GM18873 (cell line): Measurements from ENCODE around the gene ERAS.
"Not testable (repeated sequence)": the region's sequence is repeated elsewhere in the genome, so short reads cannot be mapped to it uniquely, and the experiment has no call there.

Experiments used
- ATAC-seq: cut with Tn5 transposase; IDR thresholded peaks from one replicate; pipeline ENCODE4 v1.9.1; 2021; ENCODE audit warnings: mild to moderate bottlenecking, moderate library complexity, moderate number of reproducible peaks; ENCODE audit not compliant: unreplicated experiment, low FRiP score

The ERAS gene

DNA sequence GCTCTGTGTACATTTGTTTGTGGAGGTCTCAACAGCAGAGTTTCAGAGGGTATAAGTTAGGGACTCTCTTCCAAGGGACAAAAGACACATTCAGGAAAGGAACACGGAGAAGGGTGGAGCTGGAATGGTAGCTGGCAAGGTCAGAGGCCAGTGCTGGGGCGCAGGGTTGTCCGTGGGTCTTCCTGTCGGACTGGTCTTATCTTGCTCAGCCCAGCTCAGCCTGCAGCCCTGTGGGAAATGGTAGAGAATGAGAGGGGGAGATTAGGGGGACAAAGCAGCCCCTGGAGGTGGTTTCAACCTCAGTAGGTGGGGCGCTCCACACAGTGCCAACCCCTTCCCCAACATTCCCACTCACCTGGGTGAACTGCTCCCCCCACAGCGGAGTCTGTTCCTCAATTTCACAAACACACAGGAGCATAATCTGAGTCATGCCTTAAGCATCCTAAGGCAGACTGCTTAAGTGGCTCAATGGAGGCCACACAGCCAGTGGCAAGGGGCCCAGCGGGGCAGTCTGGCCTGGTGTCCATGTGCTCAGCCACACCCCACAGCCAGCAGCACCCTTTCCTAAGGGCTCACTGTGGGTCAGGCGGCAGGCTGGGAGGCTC, 31.3 kb upstream of the ERAS start:
- no peak for ATAC-seq

DNA sequence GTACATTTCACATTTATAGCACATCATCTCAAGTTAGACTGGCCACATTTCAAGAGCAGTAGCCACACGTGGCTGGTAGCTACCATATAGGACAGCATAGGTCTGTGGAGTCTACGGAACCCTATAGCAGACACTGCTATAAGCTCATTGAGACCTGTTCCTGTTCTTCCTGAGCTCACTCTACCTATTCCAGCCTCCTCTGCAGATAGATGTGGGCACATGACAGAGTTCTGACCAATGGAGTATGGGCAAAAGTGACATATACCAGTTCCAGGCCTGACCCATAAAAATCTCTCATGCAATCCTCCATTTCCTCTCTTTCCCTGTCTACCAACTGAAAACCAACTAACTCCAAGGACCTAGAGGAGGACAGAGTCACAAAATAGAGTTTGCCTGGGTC, 28.0 kb upstream of the ERAS start:
- no peak for ATAC-seq

DNA sequence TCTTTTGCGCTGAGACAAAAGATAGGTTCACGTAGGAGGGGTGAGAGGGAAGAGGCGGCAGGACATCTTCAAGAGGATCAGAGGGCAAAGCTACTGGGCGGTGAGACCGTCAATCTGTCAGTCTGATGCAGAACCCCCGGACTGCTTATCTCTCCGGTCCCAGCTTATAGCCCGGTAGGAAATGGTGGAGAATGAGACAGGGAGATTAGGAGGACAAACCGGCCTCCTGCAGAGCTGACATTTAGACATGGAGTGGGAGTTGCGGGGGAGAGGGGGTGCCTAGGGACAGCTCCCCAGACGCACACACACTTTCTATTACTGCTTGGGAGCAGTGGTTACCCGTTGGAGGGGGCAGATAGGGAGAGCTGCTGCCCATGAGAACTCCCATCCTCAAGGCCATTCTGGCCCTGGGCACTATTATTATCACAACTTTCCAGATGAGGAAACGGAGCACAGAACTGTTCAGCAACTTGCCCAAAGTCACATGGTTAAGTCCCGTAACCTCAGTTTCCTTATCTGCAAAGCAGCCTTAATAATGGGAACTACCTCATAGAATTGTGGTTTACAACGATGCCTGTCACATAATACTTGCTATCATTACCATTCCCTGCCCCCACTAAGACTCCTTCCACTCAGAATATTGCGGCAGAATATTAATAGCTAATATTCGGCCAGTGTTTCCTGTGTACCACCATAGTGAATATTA, 25.6 kb upstream of the ERAS start:
- ATAC-seq = no peak

DNA sequence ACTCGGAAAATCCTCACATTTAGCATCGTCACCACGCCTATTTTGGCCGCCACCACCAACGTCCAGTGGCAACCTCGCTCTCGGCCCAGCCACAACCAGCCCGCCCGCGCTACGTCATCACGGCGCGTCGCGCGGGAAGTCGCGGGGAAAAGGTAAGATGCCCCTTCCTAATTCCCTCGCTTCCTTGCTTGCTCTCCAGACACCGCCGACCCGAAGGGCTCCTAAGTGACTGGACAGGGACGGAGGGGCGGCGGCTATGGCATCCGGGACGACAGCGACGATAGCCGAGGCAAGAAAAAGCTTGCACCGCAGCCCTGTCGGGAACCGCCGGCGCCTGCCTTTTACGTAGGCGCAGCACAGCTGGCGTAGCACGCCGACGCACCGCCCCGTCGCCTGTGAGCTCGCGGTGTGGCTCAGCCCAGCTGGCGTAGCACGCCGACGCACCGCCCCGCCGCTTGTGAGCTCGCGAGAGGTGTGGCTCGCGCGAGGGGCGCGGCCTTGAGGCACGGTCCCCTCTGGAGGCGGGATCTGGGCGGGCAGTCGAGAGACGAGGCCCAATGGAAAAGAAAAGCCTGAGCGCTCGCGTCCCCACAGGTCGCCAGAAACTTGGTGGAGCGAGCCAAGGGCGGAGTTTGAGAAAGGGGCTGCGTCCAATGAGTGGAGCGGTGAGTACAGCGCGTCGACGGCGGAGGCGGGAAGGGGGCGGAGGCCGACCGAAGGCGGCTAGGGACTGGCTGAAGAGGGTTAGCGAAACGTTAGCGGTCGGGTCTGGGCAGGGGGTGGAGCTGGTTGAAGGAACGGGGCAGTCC, 24.8 kb upstream of the ERAS start, which contains the start of gene HDAC6:
HDAC6 (plus strand) TSS at position 788 of the 809 bp plus-strand sequence. CDS start 626 bp downstream, outside the sequence.
- ATAC-seq = peak; percentile 85

GRCh38 chrX:48802089-48802904, 24.0 kb upstream of the ERAS start:
- ATAC-seq = peak; percentile 27

DNA sequence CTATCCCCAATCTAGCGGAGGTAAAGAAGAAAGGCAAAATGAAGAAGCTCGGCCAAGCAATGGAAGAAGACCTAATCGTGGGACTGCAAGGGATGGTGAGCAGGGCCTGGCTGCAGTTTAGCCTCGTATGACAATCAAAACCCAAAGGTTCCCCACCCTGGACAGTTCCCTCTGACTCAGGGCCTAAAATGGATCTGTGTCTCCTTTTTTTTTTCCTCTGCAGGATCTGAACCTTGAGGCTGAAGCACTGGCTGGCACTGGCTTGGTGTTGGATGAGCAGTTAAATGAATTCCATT, 23.5 kb upstream of the ERAS start:
- ATAC-seq = no peak

- no peak for ATAC-seq
Measured at GRCh38 chrX:48806081-48806480, 20.2 kb upstream of the ERAS start.

GRCh38 chrX:48813644-48814043, 12.7 kb upstream of the ERAS start:
- ATAC-seq = no peak

DNA sequence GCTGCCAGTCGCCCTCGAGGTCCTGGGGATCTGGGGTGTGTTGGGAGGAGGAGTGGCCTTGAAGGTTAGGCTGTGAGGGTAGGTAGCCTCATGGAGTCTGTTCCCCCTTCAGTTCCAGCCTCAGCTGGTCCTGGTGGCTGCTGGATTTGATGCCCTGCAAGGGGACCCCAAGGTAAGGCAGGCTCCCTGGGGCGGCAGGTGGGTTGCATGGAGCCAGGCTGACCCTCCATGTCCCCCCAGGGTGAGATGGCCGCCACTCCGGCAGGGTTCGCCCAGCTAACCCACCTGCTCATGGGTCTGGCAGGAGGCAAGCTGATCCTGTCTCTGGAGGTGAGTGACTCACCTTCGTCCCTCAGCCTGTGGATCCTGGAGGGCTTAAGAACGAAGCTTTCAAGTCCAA, 11.6 kb upstream of the ERAS start:
- no peak for ATAC-seq

GRCh38 chrX:48815266-48815665, 11.0 kb upstream of the ERAS start:
- no peak for ATAC-seq

GRCh38 chrX:48816014-48816810, 10.1 kb upstream of the ERAS start:
- no peak for ATAC-seq

DNA sequence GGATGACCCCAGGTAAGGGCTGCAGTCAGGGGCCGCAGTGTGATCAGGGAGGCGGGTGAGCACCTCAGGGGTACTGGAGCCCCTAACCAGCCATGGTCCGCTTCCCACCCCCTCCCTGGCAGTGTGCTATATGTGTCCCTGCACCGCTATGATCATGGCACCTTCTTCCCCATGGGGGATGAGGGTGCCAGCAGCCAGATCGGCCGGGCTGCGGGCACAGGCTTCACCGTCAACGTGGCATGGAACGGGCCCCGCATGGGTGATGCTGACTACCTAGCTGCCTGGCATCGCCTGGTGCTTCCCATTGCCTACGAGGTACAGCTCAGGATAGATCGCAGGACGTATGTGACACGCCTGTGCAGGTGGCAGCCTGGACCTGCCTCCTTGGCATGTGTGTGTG, 8.2 kb upstream of the ERAS start:
- ATAC-seq = no peak

- ATAC-seq = no peak
Measured at GRCh38 chrX:48818866-48819265, 7.4 kb upstream of the ERAS start.

DNA sequence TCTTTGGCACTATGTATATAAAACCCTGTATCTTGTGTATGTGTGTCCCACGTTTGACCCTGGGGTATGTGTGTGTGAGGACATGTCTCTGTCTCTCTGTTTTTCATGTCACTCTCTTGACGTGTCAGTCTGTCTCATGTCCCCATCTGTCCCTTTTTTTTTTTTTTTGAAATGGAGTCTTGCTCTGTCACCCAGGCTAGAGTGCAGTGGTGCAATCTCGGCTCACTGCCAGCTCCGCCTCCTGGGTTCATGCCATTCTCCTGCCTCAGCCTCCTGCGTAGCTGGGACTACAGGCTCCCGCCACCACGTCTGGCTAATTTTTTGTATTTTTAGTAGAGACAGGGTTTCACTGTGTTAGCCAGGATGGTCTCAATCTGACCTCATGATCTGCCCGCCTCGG, 6.9 kb upstream of the ERAS start:
- not testable (repeated sequence) for ATAC-seq

DNA sequence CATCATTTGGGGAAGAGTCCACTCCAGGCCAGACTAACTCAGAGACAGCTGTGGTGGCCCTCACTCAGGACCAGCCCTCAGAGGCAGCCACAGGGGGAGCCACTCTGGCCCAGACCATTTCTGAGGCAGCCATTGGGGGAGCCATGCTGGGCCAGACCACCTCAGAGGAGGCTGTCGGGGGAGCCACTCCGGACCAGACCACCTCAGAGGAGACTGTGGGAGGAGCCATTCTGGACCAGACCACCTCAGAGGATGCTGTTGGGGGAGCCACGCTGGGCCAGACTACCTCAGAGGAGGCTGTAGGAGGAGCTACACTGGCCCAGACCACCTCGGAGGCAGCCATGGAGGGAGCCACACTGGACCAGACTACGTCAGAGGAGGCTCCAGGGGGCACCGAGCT, 3.3 kb upstream of the ERAS start:
- no peak for ATAC-seq

- ATAC-seq = no peak
Measured at GRCh38 chrX:48824066-48824465, 2.2 kb upstream of the ERAS start.

DNA sequence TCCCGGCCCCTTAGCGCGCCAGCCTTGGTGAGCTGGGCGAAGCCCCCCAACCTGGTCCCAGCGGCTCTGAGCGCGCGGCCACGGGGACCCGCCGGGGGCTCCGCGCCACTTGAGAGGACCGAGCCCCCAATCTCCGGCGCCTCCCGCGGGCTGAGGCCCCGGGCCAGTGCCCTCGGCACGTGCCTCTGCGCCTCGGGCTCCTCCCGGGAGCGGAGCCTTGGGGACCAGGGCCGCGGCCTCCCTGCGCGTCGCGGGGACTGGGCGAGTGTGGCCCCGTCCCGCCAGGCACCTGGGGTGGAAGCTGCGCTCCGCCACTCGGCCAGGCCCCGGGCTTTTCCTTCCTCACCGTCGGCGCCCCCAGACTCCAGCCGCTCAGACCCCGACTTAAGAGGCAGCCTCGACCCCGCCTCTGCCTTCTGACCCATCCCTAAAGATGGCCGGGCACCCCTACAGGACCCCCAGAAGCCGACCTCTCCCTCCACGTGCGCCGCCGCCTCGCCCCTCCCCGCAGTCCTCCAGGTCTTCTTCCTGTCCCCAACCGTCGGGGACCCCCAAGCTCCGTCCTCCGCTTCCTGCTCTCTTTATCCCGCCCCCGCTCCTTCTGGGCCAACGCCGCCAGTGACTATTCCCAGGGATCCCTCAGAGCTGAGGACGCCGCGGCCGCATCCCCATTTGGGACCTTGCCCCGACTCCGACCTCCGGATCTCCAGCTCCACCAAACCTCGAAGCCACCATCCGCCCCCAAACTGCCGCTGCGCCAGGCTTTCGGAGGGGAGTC, 752 bp downstream of the ERAS start:
- no peak for ATAC-seq

DNA sequence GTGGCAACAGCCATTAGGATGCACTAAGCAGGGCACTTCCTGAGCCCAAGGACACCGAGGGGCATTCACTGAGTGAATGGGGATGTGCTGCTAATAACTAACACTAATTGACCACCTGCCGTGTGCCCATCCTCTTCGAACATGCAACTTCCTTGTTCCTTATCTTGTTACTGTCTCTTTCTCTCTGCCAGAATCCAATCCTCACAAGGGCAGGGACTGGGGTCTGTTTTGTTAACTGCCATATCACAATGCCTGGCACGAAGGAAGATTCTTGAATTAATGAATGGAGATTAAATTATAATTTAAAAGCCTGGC, 1.3 kb downstream of the ERAS start:
- ATAC-seq = no peak

DNA sequence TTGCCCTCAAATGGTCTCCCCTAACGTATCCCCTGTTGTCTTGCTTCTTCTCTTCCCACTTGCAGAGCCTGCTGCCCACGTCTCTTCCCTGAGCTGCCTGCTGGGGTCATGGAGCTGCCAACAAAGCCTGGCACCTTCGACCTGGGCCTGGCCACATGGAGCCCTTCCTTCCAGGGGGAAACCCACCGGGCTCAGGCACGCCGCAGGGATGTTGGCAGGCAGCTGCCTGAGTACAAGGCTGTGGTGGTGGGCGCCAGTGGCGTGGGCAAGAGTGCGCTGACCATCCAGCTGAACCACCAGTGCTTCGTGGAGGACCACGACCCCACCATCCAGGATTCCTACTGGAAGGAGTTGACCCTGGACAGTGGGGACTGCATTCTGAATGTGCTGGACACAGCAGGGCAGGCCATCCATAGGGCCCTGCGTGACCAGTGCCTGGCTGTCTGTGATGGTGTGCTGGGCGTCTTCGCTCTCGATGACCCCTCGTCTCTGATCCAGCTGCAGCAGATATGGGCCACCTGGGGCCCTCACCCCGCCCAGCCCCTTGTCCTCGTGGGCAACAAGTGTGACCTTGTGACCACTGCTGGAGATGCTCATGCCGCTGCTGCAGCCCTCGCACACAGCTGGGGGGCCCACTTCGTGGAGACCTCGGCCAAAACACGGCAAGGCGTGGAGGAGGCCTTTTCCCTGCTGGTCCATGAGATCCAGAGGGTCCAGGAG, 2.9 kb downstream of the ERAS start:
- ATAC-seq = no peak
